HepG2 (cell line): ENCODE results near the gene AKT2. TPM values are rescaled to one million over a fixed set of nuclear protein-coding genes. Genes with fewer than 3 reads are reported as not detected.

Experiments
- ATAC-seq: fragments of 200-7000 bp; cut with Tn5 transposase; 3 replicates; pipeline ENCODE4 v1.9.1; 2020; ENCODE audit warnings: mild to moderate bottlenecking, moderate library complexity
- BruUV-seq: library from RNA; stranded (reverse); fragments of 400-500 nt; replicated peaks from 2 replicates; lab custom pipeline; 2021; lab: Mats Ljungman, UMichigan
- CTCF ChIA-PET: fragments of 300-600 bp; formaldehyde crosslinking; extraction: SDS; loops from one replicate; lab custom pipeline; 2021; ENCODE audit warnings: low total read pairs, inconsistent platforms, low intra/inter-chr PET ratio; lab: Yijun Ruan, JAX
- POLR2A ChIA-PET: fragments of 350-600 bp; sonication (Branson Sonifier 250); formaldehyde crosslinking; loops from one replicate; lab custom pipeline; 2020; ENCODE audit warnings: antibody characterized with exemption, inconsistent platforms; lab: Yijun Ruan, JAX
- DNase-seq: peaks from one replicate; pipeline ENCODE4 v3.0.0-alpha.2; 2015; ENCODE audit warnings: low spot score
- FAIRE-seq: peaks from 3 replicates; lab custom pipeline; 2011; peaks lifted over from hg19 to GRCh38; lab: Jason Lieb, UNC
- H2AFZ ChIP-seq: one replicate; pipeline ENCODE4 v1.6.1; 2011; ENCODE audit warnings: low read length, inconsistent platforms
- H3K27ac ChIP-seq: fragments of 300-600 bp; 3 replicates; pipeline ENCODE4 v1.8.0; 2011; ENCODE audit warnings: mixed run types, mild to moderate bottlenecking, mixed read lengths, low read length, inconsistent platforms; ENCODE audit not compliant: insufficient read depth; ENCODE audit errors: extremely low read length
- H3K27me3 ChIP-seq, 2 experiments: fragments of 200-600 bp in 1 of 2; 2 replicates in 1 of 2; 3 replicates in 1 of 2; pipeline versions ENCODE4 v1.6.0 to v1.8.0; 2011; ENCODE audit warnings: low read length in 2 of 2, mild to moderate bottlenecking in 2 of 2, moderate library complexity in 2 of 2, inconsistent platforms in 1 of 2; ENCODE audit not compliant: insufficient read depth in 2 of 2, control insufficient read depth in 1 of 2
- H3K36me3 ChIP-seq, 2 experiments: fragments of 200-600 bp in 1 of 2; replicated peaks in 1 of 2; 2 replicates in 1 of 2; 3 replicates in 1 of 2; pipeline versions ENCODE4 v1.5.1 to v1.8.0; 2011; ENCODE audit warnings: low read length in 2 of 2, inconsistent platforms in 1 of 2; ENCODE audit not compliant: insufficient read depth in 2 of 2, control insufficient read depth in 1 of 2
- H3K4me1 ChIP-seq: 2 replicates; pipeline ENCODE4 v1.5.1; 2012; ENCODE audit warnings: low read length, inconsistent platforms; ENCODE audit not compliant: insufficient read depth
- H3K4me2 ChIP-seq: 2 replicates; pipeline ENCODE4 v1.6.0; 2011; ENCODE audit warnings: low read depth, low read length, inconsistent platforms
- H3K4me3 ChIP-seq, 3 experiments: fragments of 200-600 bp in 1 of 3; sonication (generic), shearing (Covaris generic) in 1 of 3; replicated peaks in 1 of 3; 2 replicates each; pipeline ENCODE4 v1.5.1; 2011 to 2016; ENCODE audit warnings: low read length in 3 of 3, inconsistent platforms in 2 of 3, low read depth in 2 of 3, mild to moderate bottlenecking in 2 of 3, control low read depth in 1 of 3, mixed read lengths in 1 of 3; ENCODE audit not compliant: insufficient read depth in 1 of 3
- H3K79me2 ChIP-seq: one replicate; pipeline ENCODE4 v1.6.1; 2011; ENCODE audit warnings: low read length, inconsistent platforms; ENCODE audit not compliant: insufficient read depth
- H3K9ac ChIP-seq: 2 replicates; pipeline ENCODE4 v1.6.0; 2011; ENCODE audit warnings: mild to moderate bottlenecking, low read depth, low read length, inconsistent platforms; ENCODE audit not compliant: insufficient read depth
- H3K9me3 ChIP-seq: 2 replicates; pipeline ENCODE4 v1.5.1; 2012; ENCODE audit warnings: mild to moderate bottlenecking, low read length
- H4K20me1 ChIP-seq: 2 replicates; pipeline ENCODE4 v1.6.0; 2011; ENCODE audit warnings: inconsistent platforms, mild to moderate bottlenecking, low read length, moderate library complexity; ENCODE audit not compliant: insufficient read depth
- FOXA3 ChIP-seq: IDR thresholded peaks from 2 replicates; pipeline ENCODE4 v1.6.1; 2016; ENCODE audit warnings: missing genetic modification reagents, missing compliant biosample characterization
- GTF2F1 ChIP-seq: fragments of 150-350 bp; IDR thresholded peaks from 2 replicates; pipeline ENCODE4 v1.6.1; 2014; ENCODE audit warnings: low read length
- MATR3 ChIP-seq: sonication (generic); formaldehyde crosslinking; IDR thresholded peaks from 2 replicates; pipeline ENCODE4 v1.4.0; 2020; ENCODE audit warnings: missing genetic modification reagents
- MTA1 ChIP-seq: sonication (generic); formaldehyde crosslinking; IDR thresholded peaks from 2 replicates; pipeline ENCODE4 v1.4.0; 2020; ENCODE audit warnings: missing genetic modification reagents, mild to moderate bottlenecking, borderline replicate concordance
- NPAS2 ChIP-seq: sonication (generic); formaldehyde crosslinking; IDR thresholded peaks from 2 replicates; pipeline ENCODE4 v1.8.0; 2022; ENCODE audit warnings: mild to moderate bottlenecking, missing genetic modification reagents, borderline replicate concordance
- NR2F1 ChIP-seq, 2 experiments: fragments of 450-650 bp in 1 of 2; formaldehyde crosslinking in 1 of 2; IDR thresholded peaks; 2 replicates each; pipeline versions ENCODE4 v1.5.0 to v1.6.1; 2016 to 2020; ENCODE audit warnings: mild to moderate bottlenecking in 1 of 2, missing compliant biosample characterization in 1 of 2, missing genetic modification reagents in 1 of 2, moderate library complexity in 1 of 2
- TFE3 ChIP-seq: IDR thresholded peaks from 2 replicates; pipeline ENCODE4 v1.6.1; 2016
- U2AF1 ChIP-seq: fragments of 200-400 bp; formaldehyde crosslinking; optimal IDR thresholded peaks from 2 replicates; pipeline ENCODE3; 2017; ENCODE audit warnings: mild to moderate bottlenecking, low read depth, low read length
- ZFP37 ChIP-seq: sonication (generic); formaldehyde crosslinking; IDR thresholded peaks from 2 replicates; pipeline ENCODE4 v1.4.0; 2020; ENCODE audit warnings: missing genetic modification reagents, borderline replicate concordance
- ZNF230 ChIP-seq: sonication (generic); formaldehyde crosslinking; IDR thresholded peaks from 2 replicates; pipeline ENCODE4 v1.4.0; 2020; ENCODE audit warnings: mild to moderate bottlenecking, missing genetic modification reagents
- ZNF232 ChIP-seq: sonication (generic); formaldehyde crosslinking; IDR thresholded peaks from 2 replicates; pipeline ENCODE4 v1.4.0; 2020; ENCODE audit warnings: missing genetic modification reagents, borderline replicate concordance
- ZNF496 ChIP-seq: sonication (generic); formaldehyde crosslinking; IDR thresholded peaks from 2 replicates; pipeline ENCODE4 v1.8.1; 2023; ENCODE audit warnings: mild to moderate bottlenecking, moderate library complexity, missing genetic modification reagents; ENCODE audit not compliant: insufficient replicate concordance
- ZNF510 ChIP-seq: sonication (generic); formaldehyde crosslinking; IDR thresholded peaks from 2 replicates; pipeline ENCODE4 v1.4.0; 2020; ENCODE audit warnings: low read depth, mild to moderate bottlenecking, missing genetic modification reagents
- ZNF788 ChIP-seq: sonication (generic); formaldehyde crosslinking; IDR thresholded peaks from 2 replicates; pipeline ENCODE4 v1.5.0; 2020; ENCODE audit warnings: mild to moderate bottlenecking, missing genetic modification reagents, borderline replicate concordance
- whole genome bisulfite sequencing: methylation state at CpG from one replicate; pipeline ENCODE4 v1.1.6; 2017; ENCODE audit warnings: low lambda C conversion rate; 5-methylcytosine and 5-hydroxymethylcytosine counted together
- in situ Hi-C: cut with HindIII; loops from 2 replicates; pipeline ENCODE4 v1.10.0; 2017; ENCODE audit warnings: low pct_unique_long_range_greater_than_20kb; ENCODE audit not compliant: extremely low pct_ligation_motif_present
- intact Hi-C: fragments of 100-400 bp; cut with micrococcal nuclease; formaldehyde crosslinking; loops from one replicate; pipeline ENCODE4 v1.10.0; 2022; ENCODE audit not compliant: unreplicated experiment
- polyA plus RNA-seq, 8 experiments: library from polyadenylated mRNA; depleted of rRNA in 3 of 8; stranded (reverse) in 7 of 8; unstranded in 1 of 8; fragments of >200 nt; fragmentation: Illumina TruSeq in 4 of 8; extraction: Trizol in 4 of 8; gene quantifications; 2 replicates each; pipeline versions ENCODE4 v1.2.1 to v1.2.3, GENCODE V29; 2011 to 2016; ENCODE audit warnings: low read depth in 4 of 8, missing spikeins in 1 of 8, mixed read lengths in 1 of 8; ENCODE audit not compliant: insufficient read depth in 1 of 8
- total RNA-seq, 5 experiments: library from RNA; depleted of rRNA; stranded (reverse); fragments of >200 nt; fragmentation: Illumina TruSeq; extraction: Trizol; gene quantifications; 2 replicates each; pipeline ENCODE4 v1.2.3, GENCODE V29; 2016; ENCODE audit warnings: low read depth in 1 of 5
- TF ChIP-seq, protein P1 (sequence below): sonication (generic); formaldehyde crosslinking; IDR thresholded peaks from 2 replicates; pipeline ENCODE4 v1.5.0; 2020; ENCODE audit warnings: missing genetic modification reagents, mild to moderate bottlenecking, borderline replicate concordance
- TF ChIP-seq, protein P2 (sequence below): sonication (generic); formaldehyde crosslinking; IDR thresholded peaks from 2 replicates; pipeline ENCODE4; 2020; ENCODE audit warnings: missing genetic modification reagents, mild to moderate bottlenecking, borderline replicate concordance
- TF ChIP-seq, protein P3 (sequence below): sonication (generic); formaldehyde crosslinking; conservative IDR thresholded peaks from 2 replicates; pipeline ENCODE4 v1.4.0; 2020; ENCODE audit warnings: mild to moderate bottlenecking, missing genetic modification reagents, moderate library complexity

AKT2 gene
- total and polyA plus RNA-seq, 2 of the 13 experiments (the other 11 are each of a cell fraction or from before 2014, with no cell fraction given), result 82.1 to 173 TPM

DNA sequence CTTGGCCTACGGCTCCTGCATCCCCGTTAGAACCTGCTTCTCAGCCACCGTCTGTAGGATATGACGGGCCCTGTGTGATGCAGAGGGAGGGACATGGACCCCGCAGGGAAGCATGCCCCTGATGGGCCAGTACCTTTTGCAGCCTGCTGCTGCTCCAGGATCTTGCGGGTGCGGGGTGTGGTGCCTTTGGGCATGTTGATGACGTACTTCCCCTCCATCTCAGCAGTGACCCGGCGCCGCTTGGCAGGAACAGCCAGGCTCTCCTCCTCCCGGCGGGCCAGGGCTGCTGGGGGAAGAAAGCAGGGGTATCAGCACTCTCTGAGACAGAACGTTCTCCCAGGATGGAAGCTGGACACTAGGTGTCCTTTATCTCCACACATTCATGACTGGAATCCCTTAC, 41.1 kb upstream of the AKT2 start:
- 92% methylated on average over 4 of the region's 14 CpGs for WGBS
- DNase-seq (no peak), FAIRE-seq (no peak), ATAC-seq (no peak)
- ChIA-PET POLR2A (no interaction called here), CTCF (no interaction called here)
- Histone ChIP-seq H3K4me3 (no peak overlapping the region), H4K20me1 (no peaks in the 10 kb centered on the region), H2AFZ (no peak overlapping the region), H3K79me2 (no peaks in the 10 kb centered on the region), H3K9me3 (no peaks in the 10 kb centered on the region), H3K27me3 (no peaks in the 10 kb centered on the region), H3K4me1 (no peaks in the 10 kb centered on the region), H3K4me2 (no peak overlapping the region), H3K9ac (no peak overlapping the region), H3K27ac (no peak overlapping the region), H3K36me3 (peaks cover 26 to 65% of the 10 kb centered on the region in 2 experiments)
- in situ Hi-C loops, result no loop called here
- no TSS peak for BruUV-seq
- intact Hi-C loops, result no loop called here
- TF ChIP-seq ZNF496 (CRISPR knock-in tag) (no peak), ZNF232 (CRISPR knock-in tag) (no peak), FOXA3 (no peak), NPAS2 (CRISPR knock-in tag) (no peak), NR2F1 (CRISPR knock-in tag; IDR thresholded peaks at IDR 0.05) (no peak), U2AF1 (no peak), ZNF230 (CRISPR knock-in tag) (no peak), MTA1 (CRISPR knock-in tag) (no peak), MATR3 (CRISPR knock-in tag) (no peak), GTF2F1 (no peak), ZNF788 (CRISPR knock-in tag) (no peak), ZNF510 (CRISPR knock-in tag) (no peak), ZFP37 (CRISPR knock-in tag) (no peak), TFE3 (CRISPR knock-in tag) (no peak)
- TF ChIP-seq, protein P1, sequence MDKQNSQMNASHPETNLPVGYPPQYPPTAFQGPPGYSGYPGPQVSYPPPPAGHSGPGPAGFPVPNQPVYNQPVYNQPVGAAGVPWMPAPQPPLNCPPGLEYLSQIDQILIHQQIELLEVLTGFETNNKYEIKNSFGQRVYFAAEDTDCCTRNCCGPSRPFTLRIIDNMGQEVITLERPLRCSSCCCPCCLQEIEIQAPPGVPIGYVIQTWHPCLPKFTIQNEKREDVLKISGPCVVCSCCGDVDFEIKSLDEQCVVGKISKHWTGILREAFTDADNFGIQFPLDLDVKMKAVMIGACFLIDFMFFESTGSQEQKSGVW, result no peak
- TF ChIP-seq, protein P2, sequence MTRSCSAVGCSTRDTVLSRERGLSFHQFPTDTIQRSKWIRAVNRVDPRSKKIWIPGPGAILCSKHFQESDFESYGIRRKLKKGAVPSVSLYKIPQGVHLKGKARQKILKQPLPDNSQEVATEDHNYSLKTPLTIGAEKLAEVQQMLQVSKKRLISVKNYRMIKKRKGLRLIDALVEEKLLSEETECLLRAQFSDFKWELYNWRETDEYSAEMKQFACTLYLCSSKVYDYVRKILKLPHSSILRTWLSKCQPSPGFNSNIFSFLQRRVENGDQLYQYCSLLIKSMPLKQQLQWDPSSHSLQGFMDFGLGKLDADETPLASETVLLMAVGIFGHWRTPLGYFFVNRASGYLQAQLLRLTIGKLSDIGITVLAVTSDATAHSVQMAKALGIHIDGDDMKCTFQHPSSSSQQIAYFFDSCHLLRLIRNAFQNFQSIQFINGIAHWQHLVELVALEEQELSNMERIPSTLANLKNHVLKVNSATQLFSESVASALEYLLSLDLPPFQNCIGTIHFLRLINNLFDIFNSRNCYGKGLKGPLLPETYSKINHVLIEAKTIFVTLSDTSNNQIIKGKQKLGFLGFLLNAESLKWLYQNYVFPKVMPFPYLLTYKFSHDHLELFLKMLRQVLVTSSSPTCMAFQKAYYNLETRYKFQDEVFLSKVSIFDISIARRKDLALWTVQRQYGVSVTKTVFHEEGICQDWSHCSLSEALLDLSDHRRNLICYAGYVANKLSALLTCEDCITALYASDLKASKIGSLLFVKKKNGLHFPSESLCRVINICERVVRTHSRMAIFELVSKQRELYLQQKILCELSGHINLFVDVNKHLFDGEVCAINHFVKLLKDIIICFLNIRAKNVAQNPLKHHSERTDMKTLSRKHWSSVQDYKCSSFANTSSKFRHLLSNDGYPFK (CRISPR knock-in tag), result no peak
- TF ChIP-seq, protein P3, sequence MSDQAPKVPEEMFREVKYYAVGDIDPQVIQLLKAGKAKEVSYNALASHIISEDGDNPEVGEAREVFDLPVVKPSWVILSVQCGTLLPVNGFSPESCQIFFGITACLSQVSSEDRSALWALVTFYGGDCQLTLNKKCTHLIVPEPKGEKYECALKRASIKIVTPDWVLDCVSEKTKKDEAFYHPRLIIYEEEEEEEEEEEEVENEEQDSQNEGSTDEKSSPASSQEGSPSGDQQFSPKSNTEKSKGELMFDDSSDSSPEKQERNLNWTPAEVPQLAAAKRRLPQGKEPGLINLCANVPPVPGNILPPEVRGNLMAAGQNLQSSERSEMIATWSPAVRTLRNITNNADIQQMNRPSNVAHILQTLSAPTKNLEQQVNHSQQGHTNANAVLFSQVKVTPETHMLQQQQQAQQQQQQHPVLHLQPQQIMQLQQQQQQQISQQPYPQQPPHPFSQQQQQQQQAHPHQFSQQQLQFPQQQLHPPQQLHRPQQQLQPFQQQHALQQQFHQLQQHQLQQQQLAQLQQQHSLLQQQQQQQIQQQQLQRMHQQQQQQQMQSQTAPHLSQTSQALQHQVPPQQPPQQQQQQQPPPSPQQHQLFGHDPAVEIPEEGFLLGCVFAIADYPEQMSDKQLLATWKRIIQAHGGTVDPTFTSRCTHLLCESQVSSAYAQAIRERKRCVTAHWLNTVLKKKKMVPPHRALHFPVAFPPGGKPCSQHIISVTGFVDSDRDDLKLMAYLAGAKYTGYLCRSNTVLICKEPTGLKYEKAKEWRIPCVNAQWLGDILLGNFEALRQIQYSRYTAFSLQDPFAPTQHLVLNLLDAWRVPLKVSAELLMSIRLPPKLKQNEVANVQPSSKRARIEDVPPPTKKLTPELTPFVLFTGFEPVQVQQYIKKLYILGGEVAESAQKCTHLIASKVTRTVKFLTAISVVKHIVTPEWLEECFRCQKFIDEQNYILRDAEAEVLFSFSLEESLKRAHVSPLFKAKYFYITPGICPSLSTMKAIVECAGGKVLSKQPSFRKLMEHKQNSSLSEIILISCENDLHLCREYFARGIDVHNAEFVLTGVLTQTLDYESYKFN, result no peak
